ENCODE data around the gene ACVR1B.

GRCh38 chr12:52029685-52030084 lies 78.2 kb downstream of the ACVR1B start:
- TF ChIP-seq CTCF (IDR thresholded peaks at IDR 0.05; ENCODE audit: low read depth, low read length) (no peak), POLR2A (IDR thresholded peaks at IDR 0.05; ENCODE audit: extremely low read depth, insufficient read length) (no peak)
